GM21529 (cell line): ENCODE measurements around the gene SELPLG.

Experiments used
- ATAC-seq: cut with Tn5 transposase; IDR thresholded peaks from one replicate; pipeline ENCODE4 v1.9.1; 2021; ENCODE audit not compliant: unreplicated experiment

The SELPLG gene

GRCh38 chr12:108605690-108606406 lies 27.8 kb downstream of the SELPLG start:
- ATAC-seq: no peak

GRCh38 chr12:108605000-108605689 lies 28.5 kb downstream of the SELPLG start:
- ATAC-seq: no peak

GRCh38 chr12:108604208-108604941 lies 29.3 kb downstream of the SELPLG start:
- ATAC-seq: no peak

- ATAC-seq: no peak
These were observed 30.0 kb downstream of the SELPLG start for GRCh38 chr12:108603743-108604142.

GRCh38 chr12:108602976-108603704 lies 30.6 kb downstream of the SELPLG start:
- ATAC-seq: no peak

- no peak for ATAC-seq
These were observed 31.4 kb downstream of the SELPLG start for GRCh38 chr12:108602209-108602705.

GRCh38 chr12:108600702-108601007 lies 33.0 kb downstream of the SELPLG start:
- no peak for ATAC-seq

GRCh38 chr12:108599948-108600701 lies 33.6 kb downstream of the SELPLG start:
- ATAC-seq: no peak

GRCh38 chr12:108599541-108599940 lies 34.2 kb downstream of the SELPLG start:
- no peak for ATAC-seq

- ATAC-seq: no peak
These were observed 35.0 kb downstream of the SELPLG start for GRCh38 chr12:108598553-108599250.

- ATAC-seq: no peak
These were observed 35.9 kb downstream of the SELPLG start, which contains the start of gene TMEM119 for GRCh38 chr12:108597559-108598471. TSS of gene TMEM119 (minus strand) at chr12:108598084. CDS start at chr12:108592383, 5,701 bp downstream.

GRCh38 chr12:108596854-108597558 lies 36.7 kb downstream of the SELPLG start:
- no peak for ATAC-seq

GRCh38 chr12:108595711-108596647 lies 37.7 kb downstream of the SELPLG start:
- no peak for ATAC-seq

- no peak for ATAC-seq
These were observed 38.6 kb downstream of the SELPLG start for GRCh38 chr12:108594960-108595710.

GRCh38 chr12:108594323-108594903 lies 39.3 kb downstream of the SELPLG start:
- no peak for ATAC-seq
